ENCODE results near the gene EFHD2.

DNA sequence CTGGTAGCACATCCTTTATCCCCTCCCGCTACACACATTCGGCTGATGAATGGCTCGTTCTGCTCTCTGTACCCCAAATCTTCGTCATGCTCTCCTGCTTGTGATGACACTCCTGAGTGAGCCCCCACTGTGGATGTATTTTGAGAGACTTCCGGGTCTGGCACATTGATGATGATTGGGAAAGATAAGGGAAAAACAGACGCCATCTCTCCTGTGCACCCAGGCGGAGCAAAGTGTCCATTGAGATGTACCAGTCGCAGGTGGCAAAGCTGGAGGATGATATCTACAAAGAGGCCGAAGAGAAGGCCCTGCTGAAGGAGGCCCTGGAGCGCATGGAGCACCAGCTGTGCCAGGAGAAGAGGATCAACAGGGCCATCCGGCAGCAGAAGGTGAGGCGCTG is 27.9 kb upstream of the EFHD2 start:
- TF ChIP-seq POLR2A (IDR thresholded peaks at IDR 0.05; ENCODE audit: low read depth) (no peak), EP300 (IDR thresholded peaks at IDR 0.05) (no peak)

Data from esophagus muscularis mucosa (tissue), 2 donors.